ENCODE results near the gene TBC1D5.

TBC1D5 gene

DNA sequence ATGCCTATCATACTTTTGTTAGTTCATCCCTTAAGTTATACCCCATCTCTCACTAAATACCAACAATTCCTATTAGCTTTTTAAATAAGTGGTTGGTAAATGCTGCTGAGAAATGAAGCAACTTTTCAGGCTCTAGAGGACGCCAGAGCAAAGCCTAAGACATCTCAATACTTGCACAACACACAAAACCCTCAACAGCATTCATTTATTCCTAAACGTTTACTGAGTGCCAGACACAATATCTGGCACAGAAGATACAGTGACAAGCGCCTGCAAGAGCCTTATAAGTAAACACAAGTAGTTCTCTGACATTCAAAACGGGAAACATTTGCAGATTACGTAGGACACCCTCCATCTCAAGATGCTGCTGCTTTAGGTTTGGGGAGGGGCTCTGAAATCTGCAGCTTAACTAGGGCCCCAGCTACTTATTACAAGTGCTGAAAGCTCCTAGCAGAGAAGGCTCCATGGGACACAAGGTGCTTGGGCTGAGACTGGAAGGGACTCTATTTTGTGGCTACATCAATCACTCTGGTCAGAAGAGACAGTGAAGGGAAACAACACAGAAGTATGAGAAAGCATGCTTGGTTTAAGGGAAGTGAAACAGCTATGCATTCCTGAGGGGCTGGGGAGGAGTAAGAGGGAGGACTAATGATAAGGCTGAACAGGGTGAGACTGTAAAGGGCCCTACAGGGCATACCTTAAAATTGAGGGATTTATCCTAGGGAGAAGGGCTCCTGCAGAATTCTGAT is 546.4 kb downstream of the TBC1D5 start:
- DNase-seq: no peak

DNA sequence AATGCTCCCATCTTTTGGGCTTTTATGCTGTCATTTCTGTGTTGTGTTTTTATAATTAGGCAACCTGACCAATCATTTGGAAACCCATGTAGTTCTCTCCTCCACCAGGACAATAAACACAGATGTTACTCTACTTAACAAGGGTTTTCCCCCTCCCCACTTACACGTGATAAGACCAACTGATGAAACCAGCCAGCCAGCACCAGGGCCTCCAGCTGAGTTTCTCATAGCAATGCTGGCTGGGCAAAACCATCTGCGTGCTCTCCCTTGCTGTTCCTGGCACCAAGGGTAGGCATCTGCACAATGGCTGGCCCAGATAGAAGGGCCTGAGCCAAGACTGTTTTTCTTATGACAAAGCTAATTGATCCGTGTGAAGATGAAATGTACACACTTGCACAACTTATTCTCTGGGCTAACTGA is 547.2 kb downstream of the TBC1D5 start:
- no peak for DNase-seq

DNA sequence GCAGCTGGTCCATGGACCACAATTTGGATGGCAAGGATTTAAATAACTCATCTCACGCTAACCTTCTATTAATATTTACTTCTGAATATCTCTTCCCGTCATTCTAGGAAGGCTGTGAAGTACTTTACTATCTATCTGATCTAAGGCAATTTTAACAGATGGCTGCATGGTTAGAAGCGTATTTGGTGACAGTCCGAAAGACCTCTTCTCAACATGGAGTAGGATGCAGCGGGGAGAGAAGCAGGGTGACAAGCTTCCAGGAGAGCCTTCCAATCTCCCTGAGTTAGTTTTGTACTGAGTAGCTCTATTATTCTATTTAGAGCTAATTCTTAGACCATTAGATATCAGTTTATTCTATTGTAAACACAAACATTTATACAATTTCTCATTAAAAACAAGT is 548.3 kb downstream of the TBC1D5 start:
- DNase-seq: no peak

DNA sequence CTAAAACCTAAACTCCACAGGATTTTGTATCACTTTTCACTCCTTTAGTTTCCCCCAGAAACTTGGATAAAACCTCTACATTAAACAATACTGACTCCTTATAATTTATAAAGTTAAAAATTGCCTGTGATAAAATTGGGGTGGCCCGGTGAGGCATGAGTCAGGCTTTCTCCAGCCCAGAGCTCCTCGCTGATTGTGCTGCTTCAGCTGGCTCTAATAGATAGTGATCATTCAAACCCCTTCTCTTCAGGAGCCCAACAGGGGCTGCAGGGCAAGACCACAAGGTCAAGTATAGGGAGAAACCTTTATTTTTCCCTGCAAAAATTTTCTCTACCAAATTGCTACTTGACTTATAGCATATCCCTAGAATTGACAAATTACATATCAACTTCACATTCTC is 549.4 kb downstream of the TBC1D5 start:
- no peak for DNase-seq

DNA sequence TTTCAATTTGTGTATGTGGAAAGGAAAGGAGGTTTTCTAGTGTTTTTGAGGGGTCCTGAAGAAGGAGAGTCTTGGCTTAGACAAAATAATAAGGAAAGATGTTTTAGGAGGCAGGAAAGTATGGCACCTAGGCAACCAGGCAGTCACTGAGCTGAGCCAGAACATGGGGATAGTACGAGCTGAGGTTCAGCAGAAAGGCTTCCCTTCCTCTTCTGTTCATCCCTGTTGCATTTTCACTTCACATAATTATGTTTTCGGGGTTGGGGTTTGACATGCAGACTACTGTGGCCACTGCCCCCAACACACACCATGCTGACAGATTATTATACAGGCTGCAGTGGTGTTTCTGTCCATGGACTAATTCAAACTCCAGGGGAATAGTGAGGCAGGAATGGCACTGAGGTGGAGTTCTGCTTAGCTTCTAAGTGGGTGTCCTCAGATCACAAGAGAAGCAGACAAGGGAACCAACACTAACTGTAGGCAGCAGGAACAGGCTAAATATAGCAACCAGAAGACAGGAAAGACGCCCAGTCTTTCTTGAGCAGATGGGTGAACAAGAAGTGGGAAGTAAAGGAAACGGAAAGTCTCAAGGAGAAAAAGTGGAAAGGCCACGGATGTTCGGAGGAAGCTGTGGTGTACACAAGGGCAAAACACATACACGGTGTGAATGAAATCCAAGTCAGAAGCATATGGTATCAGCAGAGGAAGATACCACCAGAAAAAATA is 551.9 kb downstream of the TBC1D5 start:
- no peak for DNase-seq

DNA sequence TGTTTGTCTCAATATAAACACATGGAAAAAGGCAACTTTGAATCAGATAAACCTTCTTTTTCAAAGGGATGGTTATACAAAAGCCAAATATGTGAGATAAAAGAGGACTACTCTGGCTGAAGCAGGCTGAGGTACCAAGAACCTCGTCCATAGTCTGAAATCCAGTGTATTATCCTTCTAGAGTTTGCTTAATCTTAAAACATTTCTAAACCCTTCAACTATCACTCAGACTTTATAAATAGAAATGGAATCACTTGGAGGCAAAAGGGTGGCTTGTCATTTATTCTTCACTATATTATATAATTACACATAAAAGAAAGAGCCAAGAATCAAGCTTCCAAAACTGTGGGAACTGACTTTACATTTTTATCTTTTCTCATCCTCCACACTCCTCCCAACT is 554.1 kb downstream of the TBC1D5 start:
- no peak for DNase-seq

DNA sequence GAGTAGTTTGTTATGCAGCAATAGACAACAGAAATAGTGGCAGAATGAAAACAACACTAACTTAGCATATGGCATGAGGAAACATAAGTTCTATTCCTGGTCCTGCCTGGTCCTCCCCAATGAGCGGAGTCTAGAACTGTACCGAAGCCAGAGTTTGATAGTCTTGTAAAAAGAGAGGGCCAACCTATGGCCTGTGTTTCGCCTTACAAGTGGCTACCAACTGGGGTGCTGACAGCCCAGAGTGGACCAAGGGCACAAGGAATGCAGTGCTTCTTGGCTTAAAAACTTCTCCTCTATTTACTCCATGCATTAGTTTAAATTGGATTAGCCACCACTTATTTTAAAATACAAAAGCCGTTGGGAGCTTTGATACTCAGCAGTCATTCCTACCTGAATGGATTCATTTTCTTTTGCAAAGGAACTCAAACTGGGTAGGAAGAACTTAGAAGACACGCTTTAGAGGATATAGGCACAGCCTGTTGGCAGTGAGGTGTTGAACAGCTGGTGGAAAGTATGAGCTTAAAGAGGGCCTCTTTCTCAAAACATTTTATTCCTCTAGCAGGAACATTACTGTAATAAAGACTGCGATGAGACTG is 554.7 kb downstream of the TBC1D5 start:
- no peak for DNase-seq

DNA sequence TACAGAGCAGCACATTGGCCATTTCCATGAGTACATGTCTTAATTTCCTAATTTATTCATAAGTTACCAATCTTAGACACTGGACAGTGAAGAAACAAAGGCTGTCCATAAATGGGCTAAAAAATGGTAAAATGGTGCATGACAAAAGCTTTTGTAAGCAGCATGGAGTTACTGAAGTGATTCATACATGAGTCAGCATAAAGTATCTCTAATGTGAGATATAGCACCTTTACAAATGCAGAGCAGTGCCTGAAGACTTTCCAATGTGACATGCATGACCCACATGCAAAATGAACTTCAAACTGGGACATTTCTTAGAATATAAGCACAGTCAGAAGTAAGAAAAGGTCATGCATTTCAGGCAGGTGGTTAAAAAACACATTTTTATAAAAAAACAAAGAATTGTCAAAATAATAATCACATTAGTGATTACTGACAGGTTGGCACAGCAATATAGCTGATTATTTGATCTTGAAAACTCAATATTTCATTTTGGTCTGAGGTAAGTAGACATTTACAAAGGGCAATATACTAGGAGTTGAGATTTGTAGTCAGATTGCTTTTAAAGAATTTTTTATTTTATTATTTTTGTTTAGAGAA is 558.4 kb downstream of the TBC1D5 start:
- DNase-seq: peak; percentile 45

DNA sequence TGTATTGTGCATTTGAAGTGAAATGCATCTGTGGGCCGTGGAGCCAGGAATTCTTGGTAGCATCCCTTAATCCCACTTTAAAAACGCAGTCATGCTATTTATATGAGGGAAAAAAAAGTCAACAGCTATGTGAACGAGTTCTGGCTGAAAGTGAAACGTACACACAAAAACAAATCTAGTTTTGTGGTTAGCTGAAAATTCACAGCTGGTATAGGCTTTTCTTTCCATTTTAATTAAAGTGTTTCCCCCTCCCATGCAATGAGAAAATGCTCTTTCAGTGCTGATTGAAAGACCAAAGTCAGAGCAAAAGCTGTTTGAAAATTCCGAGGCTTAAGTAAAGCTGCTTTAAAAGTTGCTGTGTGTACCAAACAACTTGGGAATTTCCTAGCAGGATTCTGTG is 560.3 kb downstream of the TBC1D5 start:
- DNase-seq: no peak

DNA sequence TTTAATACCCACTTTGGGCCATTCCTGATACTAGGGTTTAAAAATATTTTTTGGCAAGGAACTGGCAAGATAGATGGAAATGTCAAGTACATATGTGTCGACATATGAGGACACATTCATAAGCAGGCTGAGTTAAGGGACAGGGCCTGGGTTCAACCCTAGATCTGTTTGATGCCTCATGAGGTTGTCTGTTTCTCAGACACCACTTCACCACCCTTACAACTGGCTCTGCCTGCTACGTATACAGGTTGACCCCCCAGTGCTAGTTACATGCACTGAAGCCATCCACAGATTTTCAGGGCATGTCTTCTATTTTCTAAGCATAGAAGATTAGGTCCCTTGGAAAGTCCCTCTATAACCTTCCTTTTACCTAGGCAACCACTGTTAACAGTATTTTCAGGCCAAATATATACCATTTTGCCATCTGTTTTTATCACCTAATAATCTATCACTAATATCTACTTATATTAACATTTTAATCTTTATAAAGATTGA is 561.0 kb downstream of the TBC1D5 start:
- DNase-seq: no peak

DNA sequence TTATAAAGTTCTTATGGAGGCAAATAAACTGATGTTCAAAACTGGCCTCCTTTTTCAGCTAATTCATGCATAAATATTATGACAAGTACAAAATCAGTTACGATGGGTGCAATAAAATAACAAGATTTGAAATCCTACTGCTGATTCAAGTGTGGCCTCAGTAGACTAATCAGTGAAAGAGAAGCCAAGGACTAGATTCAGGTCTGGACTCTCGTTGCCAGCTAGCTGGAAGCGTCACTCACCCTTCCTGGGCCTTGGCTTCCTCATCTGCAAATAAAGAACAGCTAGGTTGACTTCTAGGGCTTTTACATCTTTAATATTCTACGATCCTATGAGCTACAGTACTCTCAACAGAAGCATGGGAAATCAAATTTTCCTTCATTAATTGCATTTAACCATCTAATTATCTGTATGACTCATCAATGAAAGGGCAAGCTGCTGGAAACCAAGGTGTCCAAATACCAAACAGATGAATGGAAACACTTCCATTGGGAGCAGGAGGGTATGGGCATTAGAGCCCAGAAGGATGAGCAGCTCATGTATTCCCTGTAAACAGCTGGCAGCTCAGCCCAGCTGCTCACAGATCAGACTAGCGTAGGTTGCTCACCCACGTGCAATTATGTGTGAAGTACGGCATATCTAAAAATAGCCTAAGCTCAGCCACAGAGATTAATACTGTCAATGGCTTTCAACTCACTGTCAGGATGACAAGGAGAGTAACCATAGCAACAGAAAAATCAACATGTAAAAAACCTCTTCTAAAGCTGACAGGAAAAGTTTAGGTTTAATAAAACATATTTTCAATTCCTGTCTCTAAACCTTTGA is 562.8 kb downstream of the TBC1D5 start:
- peak; percentile 57 for DNase-seq

DNA sequence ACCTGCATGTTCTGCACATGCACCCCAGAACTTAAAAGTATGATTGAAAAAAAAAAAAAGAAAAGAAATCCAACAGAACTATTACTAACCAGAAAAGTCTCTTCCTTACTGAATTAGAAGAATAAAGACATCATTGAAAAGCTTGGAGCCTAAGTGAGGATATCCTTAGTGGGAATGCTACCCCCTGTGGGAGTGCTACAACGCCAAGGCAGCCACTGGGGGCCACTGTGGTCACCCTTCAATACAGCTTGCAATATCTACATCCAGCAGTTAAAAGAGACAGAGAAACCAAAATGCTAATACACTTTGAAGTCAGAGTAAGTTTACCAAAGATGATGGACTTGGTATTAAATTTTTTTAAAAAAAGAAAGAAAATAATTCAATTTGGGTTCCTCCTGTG is 565.7 kb downstream of the TBC1D5 start:
- DNase-seq: no peak

DNA sequence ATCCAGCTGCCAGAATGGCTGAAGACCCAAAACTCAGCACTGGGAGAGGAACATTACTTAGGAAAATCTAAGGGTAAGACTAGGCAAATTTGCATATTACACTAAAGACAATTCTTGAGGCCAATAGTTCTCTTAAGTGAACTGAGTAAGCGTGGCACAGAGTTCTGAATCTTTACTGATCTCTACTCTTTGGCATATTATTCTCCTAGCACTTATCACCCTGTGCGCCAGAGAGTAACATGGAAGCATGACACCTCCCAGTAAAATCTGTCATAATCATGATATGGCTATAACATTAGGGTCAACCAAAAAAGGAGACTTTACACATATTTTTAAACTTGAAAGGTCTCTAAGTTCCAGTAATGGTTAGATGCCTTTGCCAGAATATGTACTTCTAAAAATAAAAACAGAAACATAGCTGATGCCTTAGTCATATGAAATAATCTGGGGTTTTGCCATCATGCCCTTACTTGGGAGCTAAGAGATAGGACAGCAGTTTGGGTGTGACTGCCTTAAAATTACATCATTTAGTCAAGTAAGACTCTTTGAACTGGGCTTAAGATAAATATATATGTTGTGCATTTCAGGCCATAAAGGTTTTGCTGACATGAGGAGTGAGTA is 567.1 kb downstream of the TBC1D5 start:
- peak; percentile 91 for DNase-seq

DNA sequence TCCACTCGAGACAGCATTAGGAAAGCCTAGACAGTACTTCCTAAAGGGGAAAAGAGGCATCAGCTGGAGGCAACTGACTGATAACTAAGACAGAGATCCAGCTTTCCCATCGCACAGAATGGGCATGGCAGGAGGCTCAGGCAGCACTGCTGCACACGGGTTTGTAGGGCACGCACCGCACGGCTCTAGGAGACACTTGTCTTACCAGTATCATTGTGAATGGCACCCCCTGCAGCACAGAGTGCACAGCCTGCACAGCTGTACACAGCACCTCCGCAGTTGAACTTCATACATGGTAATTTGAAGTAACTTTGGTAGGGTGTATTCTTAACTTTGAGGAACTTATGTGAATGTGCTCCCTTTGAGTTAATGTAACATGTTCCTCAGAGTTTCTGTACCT is 576.1 kb downstream of the TBC1D5 start:
- DNase-seq: no peak

DNA sequence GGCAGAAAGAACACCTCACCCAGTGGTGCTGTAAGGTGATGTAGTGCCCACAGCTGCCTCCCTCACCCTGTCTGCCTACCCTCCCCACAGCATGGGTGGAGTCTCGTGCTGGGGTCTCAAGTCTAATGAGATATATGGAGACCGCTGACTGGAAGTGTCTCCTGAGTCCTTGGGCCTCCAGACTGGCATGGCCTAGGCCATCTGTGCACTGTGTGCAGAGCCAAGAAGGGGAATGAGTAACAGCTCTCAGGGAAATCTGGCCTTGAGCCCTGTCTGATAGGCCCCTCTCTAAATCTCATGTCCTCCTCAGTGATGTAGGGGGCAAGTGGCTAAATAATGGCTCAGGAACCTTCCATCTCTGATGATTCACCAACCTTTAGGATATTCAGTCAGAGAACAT is 580.3 kb downstream of the TBC1D5 start:
- DNase-seq: no peak

DNA sequence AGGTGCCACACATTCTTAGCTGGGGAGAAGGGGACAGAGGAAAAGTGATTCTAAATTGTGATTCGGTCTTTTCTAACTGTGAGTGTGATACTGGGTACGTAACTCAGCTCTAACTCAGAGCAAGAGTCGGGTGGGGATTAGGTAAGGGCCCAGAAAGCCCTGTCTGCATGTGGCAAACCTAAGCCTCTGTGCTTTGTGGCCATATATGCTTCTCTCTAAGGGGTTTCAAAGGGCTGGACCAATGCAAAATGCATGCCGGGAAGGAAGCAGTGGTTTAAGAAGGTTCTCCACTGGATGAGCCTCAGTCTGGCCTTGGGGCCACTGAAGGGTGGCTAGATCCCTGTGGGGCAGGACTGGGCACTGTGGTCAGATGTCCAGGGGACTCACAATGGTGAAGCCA is 581.8 kb downstream of the TBC1D5 start:
- no peak for DNase-seq

DNA sequence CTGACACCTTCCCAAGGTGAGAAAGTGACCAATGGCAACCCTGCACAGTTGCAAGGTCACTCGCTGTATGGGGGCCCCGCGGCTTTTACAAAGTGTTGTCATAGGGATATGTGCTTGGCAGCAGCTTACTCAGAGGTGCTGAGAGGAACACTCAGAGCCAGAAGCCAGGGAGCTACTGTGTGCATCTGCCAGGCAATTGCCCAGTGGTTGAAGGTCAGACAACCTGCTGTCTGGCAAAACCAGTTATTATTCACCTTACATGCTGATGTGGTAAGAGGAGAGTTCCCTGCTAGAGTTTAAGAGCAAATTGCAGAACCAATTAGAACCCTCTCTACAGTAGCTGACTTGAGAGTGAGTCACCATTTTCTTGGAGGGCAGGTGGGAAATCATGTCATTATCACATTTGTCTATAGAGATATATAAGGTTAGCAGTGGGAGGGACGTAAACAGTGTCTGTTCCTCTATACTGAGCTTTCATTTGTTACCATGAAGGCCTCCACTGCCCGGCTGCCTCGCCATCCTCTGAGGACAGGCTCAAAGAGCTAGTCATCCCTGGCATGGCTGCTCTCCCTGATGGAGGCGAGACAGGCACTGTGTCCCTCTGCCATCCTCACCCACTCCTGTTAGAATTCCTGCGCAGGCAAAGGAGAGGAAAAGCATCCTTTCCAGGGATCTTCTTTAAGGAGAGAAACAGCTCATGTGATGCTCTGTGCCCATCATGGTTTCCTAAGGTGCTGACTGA is 583.3 kb downstream of the TBC1D5 start:
- DNase-seq: peak; percentile 11

DNA sequence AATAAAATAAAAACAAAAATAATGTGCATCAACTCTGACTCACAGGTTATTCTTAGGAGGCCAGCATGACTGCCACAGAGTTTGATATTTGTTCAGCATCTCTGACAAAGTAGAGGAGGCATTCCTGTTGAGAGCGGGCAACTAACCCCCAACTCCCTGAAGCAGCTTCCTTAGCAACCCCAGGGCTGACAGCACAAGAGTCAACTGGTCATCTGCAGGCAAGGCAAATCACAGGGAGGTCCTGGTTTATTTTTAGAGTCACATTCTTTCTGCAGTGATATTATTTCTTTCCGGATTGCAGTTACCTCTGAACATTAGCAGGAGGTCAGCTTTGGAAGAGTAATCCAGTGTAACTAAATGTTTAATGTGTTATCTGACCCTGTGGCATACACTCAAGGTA is 584.7 kb downstream of the TBC1D5 start:
- peak; percentile 51 for DNase-seq

DNA sequence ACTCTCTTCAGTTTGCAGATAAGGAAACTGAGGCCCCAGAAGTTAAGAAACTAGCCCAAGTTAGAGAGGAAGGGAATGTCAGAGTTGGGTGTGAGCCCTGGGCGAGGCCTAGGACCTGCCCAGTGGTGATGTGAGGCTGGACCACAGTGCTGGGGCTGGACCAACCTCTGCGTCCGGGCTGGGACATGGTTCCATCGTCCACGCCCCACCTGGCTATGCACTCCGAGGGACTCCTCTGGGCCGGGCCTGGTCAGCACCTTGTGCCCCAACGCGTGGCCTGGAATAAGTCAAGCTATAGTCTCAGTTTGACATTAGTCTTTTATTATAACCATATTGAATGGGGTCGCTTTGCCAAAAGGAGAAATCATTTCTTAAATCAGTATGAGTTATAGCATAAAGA is 585.6 kb downstream of the TBC1D5 start:
- no peak for DNase-seq

DNA sequence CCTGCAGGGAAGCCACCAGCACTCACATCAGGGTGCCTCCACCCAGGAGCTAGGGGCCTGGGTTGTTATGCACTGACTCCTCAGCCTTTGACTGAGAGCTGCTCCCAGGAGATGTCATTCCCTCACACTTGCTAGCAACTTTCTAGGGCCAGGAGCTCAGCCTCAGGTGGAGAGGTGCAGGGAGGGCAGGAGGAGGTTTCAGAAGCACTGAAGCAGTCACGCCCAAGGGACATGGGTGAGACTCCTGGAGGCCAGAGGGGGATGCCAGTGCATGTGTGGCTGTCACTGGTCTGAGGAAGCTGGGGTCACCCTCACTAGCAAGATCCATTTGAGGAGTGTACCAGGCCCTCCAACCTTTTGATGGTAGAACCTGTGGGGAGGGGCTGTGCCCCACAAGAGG is 586.5 kb downstream of the TBC1D5 start:
- DNase-seq: no peak

DNA sequence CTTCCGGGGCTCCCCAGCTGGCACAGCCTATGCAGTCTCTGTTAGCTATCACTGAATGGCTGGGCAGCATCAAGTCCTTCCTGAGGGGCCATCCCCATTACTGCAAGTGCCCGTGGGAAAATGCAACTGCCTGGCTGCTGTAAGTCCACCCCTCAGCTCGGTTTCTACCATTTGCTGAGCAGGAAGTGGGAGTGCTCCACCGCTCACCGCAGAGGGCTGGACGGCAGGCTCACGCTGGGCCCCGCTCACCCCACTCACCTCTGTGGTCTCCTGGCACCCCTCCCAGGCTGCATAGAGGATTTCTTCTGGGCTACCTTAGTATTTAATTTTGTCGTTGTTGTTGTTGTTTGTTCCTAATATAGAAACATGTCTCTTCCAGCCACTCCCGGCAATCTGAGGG is 587.5 kb downstream of the TBC1D5 start:
- DNase-seq: no peak

DNA sequence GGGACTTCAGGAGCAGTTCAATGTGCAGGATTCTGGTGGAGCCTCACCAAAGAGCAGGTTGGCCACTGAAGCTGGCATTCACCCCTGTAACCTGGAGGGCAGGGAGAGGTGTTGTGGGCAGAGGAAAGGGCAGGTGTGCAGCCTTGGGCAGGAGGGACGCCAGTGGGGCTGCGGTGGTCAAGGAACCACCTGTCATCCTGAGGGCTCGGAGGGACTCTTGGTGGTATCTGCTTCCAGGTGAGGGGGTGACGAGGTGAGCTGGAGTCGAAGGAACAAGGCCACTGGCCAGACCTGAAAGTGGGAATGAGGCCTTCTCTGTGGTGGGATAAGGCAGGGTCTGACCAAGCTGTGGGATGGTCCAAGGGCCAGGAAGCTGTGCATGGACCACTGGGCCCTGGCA is 588.2 kb downstream of the TBC1D5 start:
- DNase-seq: no peak
